Common myeloid progenitor, CD34-positive (primary cell): ENCODE measurements around the gene GNAI3.
A peak's percentile ranks its signal among the peaks of the same experiment; 100 is the strongest.

Experiments used
- CTCF ChIA-PET: fragments of 350-600 bp; sonication (Branson Sonifier 250); formaldehyde crosslinking; loops from one replicate; lab custom pipeline; 2021; ENCODE audit warnings: antibody characterized with exemption; lab: Charles Lee
- POLR2A ChIA-PET: fragments of 350-600 bp; sonication (Branson Sonifier 250); formaldehyde crosslinking; loops from one replicate; lab custom pipeline; 2021; ENCODE audit warnings: antibody characterized with exemption; lab: Charles Lee
- DNase-seq, 3 donors: peaks; one replicate each; pipeline versions ENCODE4 v3.0.0 to v3.0.0-alpha.2; 2013
- H3K27ac ChIP-seq, 2 experiments: 1 replicate in 1 of 2; 2 replicates in 1 of 2; pipeline ENCODE4 v1.7.0; 2013; ENCODE audit warnings: inconsistent platforms in 2 of 2, low read length in 2 of 2, mild to moderate bottlenecking in 2 of 2, low read depth in 1 of 2, moderate library complexity in 1 of 2; ENCODE audit not compliant: severe bottlenecking in 2 of 2, insufficient read depth in 1 of 2, poor library complexity in 1 of 2
- H3K27me3 ChIP-seq, 5 experiments: replicated peaks in 2 of 5; 1 replicate in 3 of 5; 2 replicates in 2 of 5; pipeline versions ENCODE4 v1.6.1 to v1.7.0; 2013; ENCODE audit warnings: low read length in 4 of 5, mild to moderate bottlenecking in 2 of 5, moderate library complexity in 2 of 5, inconsistent platforms in 1 of 5; ENCODE audit not compliant: insufficient read depth in 5 of 5, control insufficient read depth in 4 of 5
- H3K36me3 ChIP-seq, 4 experiments: 1 replicate in 2 of 4; 2 replicates in 2 of 4; pipeline versions ENCODE4 v1.6.1 to v1.7.0; 2013; ENCODE audit warnings: low read length in 3 of 4, control low read depth in 1 of 4, mild to moderate bottlenecking in 1 of 4; ENCODE audit not compliant: control insufficient read depth in 4 of 4, insufficient read depth in 4 of 4
- H3K4me1 ChIP-seq, 4 experiments: 1 replicate in 3 of 4; 2 replicates in 1 of 4; pipeline versions ENCODE4 v1.6.1 to v1.7.1; 2013; ENCODE audit warnings: low read length in 3 of 4, mild to moderate bottlenecking in 3 of 4, control low read depth in 1 of 4, inconsistent platforms in 1 of 4, moderate library complexity in 1 of 4; ENCODE audit not compliant: control insufficient read depth in 4 of 4, insufficient read depth in 4 of 4; ENCODE audit errors: control extremely low read depth in 1 of 4
- H3K4me3 ChIP-seq, 7 experiments: 1 replicate in 4 of 7; 2 replicates in 3 of 7; pipeline versions ENCODE4 v1.5.1 to v1.7.0; 2013; ENCODE audit warnings: mild to moderate bottlenecking in 7 of 7, low read length in 6 of 7, moderate library complexity in 6 of 7, inconsistent platforms in 2 of 7, low read depth in 2 of 7, control low read depth in 1 of 7; ENCODE audit not compliant: insufficient read depth in 4 of 7, control insufficient read depth in 1 of 7; ENCODE audit errors: extremely low read depth in 1 of 7
- H3K9me3 ChIP-seq, 5 experiments: 1 replicate in 4 of 5; 2 replicates in 1 of 5; pipeline versions ENCODE4 v1.6.1 to v1.7.1; 2013; ENCODE audit warnings: low read length in 4 of 5, mild to moderate bottlenecking in 2 of 5, inconsistent platforms in 1 of 5, low read depth in 1 of 5, moderate library complexity in 1 of 5; ENCODE audit not compliant: control insufficient read depth in 4 of 5, insufficient read depth in 2 of 5; ENCODE audit errors: control extremely low read depth in 1 of 5
- WGBS: methylation state at CpG from one replicate; pipeline ENCODE4 v1.1.5; 2013; ENCODE audit not compliant: insufficient coverage; 5-methylcytosine and 5-hydroxymethylcytosine counted together

The GNAI3 gene

GRCh38 chr1:109564194-109564878 is 15.9 kb downstream of the GNAI3 start:
- H3K9me3 ChIP-seq = no peaks in the 10 kb centered on the region
- WGBS = 95% methylated on average over 7 of the region's 7 CpGs
- no peak overlapping the region for H3K27ac ChIP-seq
- peaks cover 0 to 20% (median 11%) of the 10 kb centered on the region in 4 experiments for H3K4me1 ChIP-seq
- ChIA-PET POLR2A (interaction anchor here (0.6 to 1.5 kb wide), 4 partner anchors 9 to 244 kb away, joined by 3 to 4 read pairs (median 4); partner anchors contain the start of gene GNAI3), CTCF (interaction anchor here (1.2 to 1.3 kb wide), 2 partner anchors 9 to 18 kb away, joined by 4 read pairs; no protein-coding TSS in a partner anchor)
- H3K36me3 ChIP-seq = no peaks in the 10 kb centered on the region
- no peaks in the 10 kb centered on the region for H3K27me3 ChIP-seq
- H3K4me3 ChIP-seq = no peak overlapping the region
- no peak for DNase-seq

- WGBS = no CpG with 5 or more reads among the region's 3 CpGs
- POLR2A ChIA-PET = no interaction called here
- Histone ChIP-seq H3K27me3 (no peaks in the 10 kb centered on the region), H3K4me3 (no peak overlapping the region), H3K27ac (no peak overlapping the region), H3K9me3 (no peaks in the 10 kb centered on the region), H3K4me1 (peaks cover 0 to 20% (median 11%) of the 10 kb centered on the region in 4 experiments), H3K36me3 (no peaks in the 10 kb centered on the region)
- CTCF ChIA-PET = interaction anchor here (1.2 kb wide), 1 partner anchor 9 kb away, joined by 5 read pairs; no protein-coding TSS in a partner anchor
- DNase-seq = no peak
Observed at GRCh38 chr1:109565241-109565640, 16.8 kb downstream of the GNAI3 start.

GRCh38 chr1:109566982-109567381 is 18.6 kb downstream of the GNAI3 start:
- Histone ChIP-seq H3K27ac (no peak overlapping the region), H3K4me3 (no peak overlapping the region), H3K9me3 (no peaks in the 10 kb centered on the region), H3K27me3 (no peaks in the 10 kb centered on the region), H3K36me3 (no peaks in the 10 kb centered on the region), H3K4me1 (peaks cover 0 to 24% (median 11%) of the 10 kb centered on the region in 4 experiments)
- POLR2A ChIA-PET = no interaction called here
- no peak for DNase-seq
- WGBS = no CpG with 5 or more reads among the region's 1 CpG
- CTCF ChIA-PET = no interaction called here

- POLR2A ChIA-PET = interaction anchor here (0.7 kb wide), 1 partner anchor 51 kb away, joined by 4 read pairs; the partner anchor contains the start of genes AMPD2 and GNAT2
- Histone ChIP-seq H3K9me3 (no peaks in the 10 kb centered on the region), H3K27ac (no peak overlapping the region), H3K27me3 (no peaks in the 10 kb centered on the region), H3K4me1 (peaks cover 4 to 28% (median 9%) of the 10 kb centered on the region in 4 experiments), H3K36me3 (no peaks in the 10 kb centered on the region), H3K4me3 (no peak overlapping the region)
- DNase-seq = no peak
- CTCF ChIA-PET = interaction anchor here (2.2 to 3.5 kb wide), 2 partner anchors 22 to 72 kb away, joined by 5 to 14 read pairs; no protein-coding TSS in a partner anchor
- WGBS = no CpG with 5 or more reads among the region's 4 CpGs
Observed at GRCh38 chr1:109567877-109568672, 19.7 kb downstream of the GNAI3 start.

- H3K9me3 ChIP-seq = no peaks in the 10 kb centered on the region
- WGBS = 77% methylated on average over 1 of the region's 1 CpG
- H3K4me3 ChIP-seq = peak overlapping the region in 2 of 7 experiments; percentile 3 to 55
- no peak overlapping the region for H3K27ac ChIP-seq
- H3K4me1 ChIP-seq = peaks cover 7 to 29% (median 18%) of the 10 kb centered on the region in 4 experiments
- H3K27me3 ChIP-seq = no peaks in the 10 kb centered on the region
- no peak for DNase-seq
- no peaks in the 10 kb centered on the region for H3K36me3 ChIP-seq
- CTCF ChIA-PET = interaction anchor here (1.1 to 3.5 kb wide), 6 partner anchors 10 to 81 kb away, joined by 3 to 14 read pairs (median 5); no protein-coding TSS in a partner anchor
- POLR2A ChIA-PET = interaction anchor here (0.7 kb wide), 1 partner anchor 19 kb away, joined by 5 read pairs; no protein-coding TSS in a partner anchor
Observed at GRCh38 chr1:109569323-109569722, 20.9 kb downstream of the GNAI3 start.

- 94% methylated on average over 2 of the region's 3 CpGs for WGBS
- no peaks in the 10 kb centered on the region for H3K9me3 ChIP-seq
- DNase-seq = no peak
- no peak overlapping the region for H3K27ac ChIP-seq
- H3K36me3 ChIP-seq = no peaks in the 10 kb centered on the region
- H3K4me1 ChIP-seq = peaks cover 7 to 29% (median 20%) of the 10 kb centered on the region in 4 experiments
- ChIA-PET CTCF (interaction anchor here (0.8 to 3.5 kb wide), 9 partner anchors 10 to 414 kb away, joined by 3 to 14 read pairs (median 5); partner anchors contain the start of genes AHCYL1 and GNAT2), POLR2A (no interaction called here)
- no peaks in the 10 kb centered on the region for H3K27me3 ChIP-seq
- no peak overlapping the region for H3K4me3 ChIP-seq
Observed at GRCh38 chr1:109570414-109570813, 22.0 kb downstream of the GNAI3 start.
